GM12891 (cell line): ENCODE results near the gene RFX3.
A peak's percentile ranks its signal among the peaks of the same experiment; 100 is the strongest.

Experiments used
- DNase-seq: peaks from one replicate; pipeline ENCODE4 v3.0.0; 2011; ENCODE audit warnings: low spot score; ENCODE audit not compliant: insufficient read length
- FAIRE-seq: peaks from 2 replicates; lab custom pipeline; 2011; peaks lifted over from hg19 to GRCh38; lab: Jason Lieb, UNC
- PAX5 ChIP-seq: IDR thresholded peaks from 2 replicates; pipeline ENCODE4 v1.6.1; 2011; ENCODE audit warnings: low read length, moderate library complexity, mild to moderate bottlenecking; ENCODE audit not compliant: insufficient read depth, severe bottlenecking
- POLR2A ChIP-seq: IDR thresholded peaks from 2 replicates; pipeline ENCODE4 v1.6.1; 2011; ENCODE audit warnings: low read depth, low read length, control low read depth
- POLR2AphosphoS5 ChIP-seq: IDR thresholded peaks from 2 replicates; pipeline ENCODE4 v1.6.1; 2011; ENCODE audit warnings: low read depth, low read length, control low read depth
- POU2F2 ChIP-seq: IDR thresholded peaks from 2 replicates; pipeline ENCODE4 v1.6.1; 2011; ENCODE audit warnings: low read depth, mild to moderate bottlenecking, control low read depth, low read length, moderate library complexity
- SPI1 ChIP-seq: IDR thresholded peaks from 2 replicates; pipeline ENCODE4 v1.6.1; 2011; ENCODE audit warnings: low read depth, low read length, control low read depth
- TAF1 ChIP-seq: IDR thresholded peaks from 2 replicates; pipeline ENCODE4 v1.6.1; 2011; ENCODE audit warnings: low read depth, low read length, control low read depth

The RFX3 gene

DNA sequence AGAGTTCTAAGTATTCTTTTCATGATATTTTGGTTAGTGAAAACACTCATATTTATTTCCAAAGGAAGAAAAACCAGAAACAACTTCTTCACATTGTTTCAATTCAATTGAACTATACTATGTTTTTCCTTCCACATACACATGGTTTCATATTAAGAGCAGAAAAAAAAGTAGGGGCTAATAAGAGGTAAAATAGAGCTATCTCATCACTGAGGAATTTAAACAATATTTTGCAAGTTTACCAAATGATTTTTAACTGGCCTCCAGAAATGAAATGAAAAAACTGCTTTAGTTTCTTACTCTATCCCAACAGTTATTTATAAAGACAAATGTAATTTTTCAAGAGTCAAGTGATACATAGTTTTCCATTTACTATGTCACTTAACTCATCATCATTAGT lies 233.5 kb downstream of the RFX3 start:
- TF ChIP-seq TAF1 (no peak), SPI1 (no peak), PAX5 (no peak), POLR2AphosphoS5 (no peak), POLR2A (no peak), POU2F2 (no peak)
- no peak for FAIRE-seq
- DNase-seq = no peak

DNA sequence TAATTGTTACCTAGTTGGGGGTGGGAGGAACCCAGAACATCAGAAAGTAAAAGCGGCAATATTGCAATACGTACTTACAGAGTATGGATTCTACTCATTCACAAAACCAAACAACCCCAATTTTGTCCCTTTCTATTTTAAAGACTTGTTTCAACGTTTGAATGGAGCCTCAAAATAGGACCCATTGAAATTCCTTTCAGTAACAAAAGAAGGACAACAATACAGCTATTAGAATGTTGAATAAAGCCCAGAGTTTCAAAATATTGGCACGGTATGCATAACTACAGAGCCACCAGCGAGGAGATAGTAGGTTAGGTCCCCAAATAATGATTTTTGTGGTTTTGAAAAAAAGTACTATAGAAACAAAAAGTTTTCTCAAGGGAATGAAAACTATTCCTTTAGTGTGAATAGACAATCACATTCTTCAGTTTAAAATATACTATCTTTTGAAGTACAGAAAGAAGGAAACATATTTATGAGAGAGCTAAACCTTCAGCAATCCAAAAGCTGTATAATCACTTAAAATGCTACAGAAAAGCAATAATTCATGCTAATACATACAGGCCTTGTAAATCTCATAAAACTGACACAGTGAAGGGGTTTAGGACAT lies 235.5 kb downstream of the RFX3 start:
- no peak for FAIRE-seq
- TF ChIP-seq TAF1 (no peak), POLR2AphosphoS5 (no peak), SPI1 (no peak), PAX5 (no peak), POLR2A (no peak), POU2F2 (no peak)
- DNase-seq = no peak

DNA sequence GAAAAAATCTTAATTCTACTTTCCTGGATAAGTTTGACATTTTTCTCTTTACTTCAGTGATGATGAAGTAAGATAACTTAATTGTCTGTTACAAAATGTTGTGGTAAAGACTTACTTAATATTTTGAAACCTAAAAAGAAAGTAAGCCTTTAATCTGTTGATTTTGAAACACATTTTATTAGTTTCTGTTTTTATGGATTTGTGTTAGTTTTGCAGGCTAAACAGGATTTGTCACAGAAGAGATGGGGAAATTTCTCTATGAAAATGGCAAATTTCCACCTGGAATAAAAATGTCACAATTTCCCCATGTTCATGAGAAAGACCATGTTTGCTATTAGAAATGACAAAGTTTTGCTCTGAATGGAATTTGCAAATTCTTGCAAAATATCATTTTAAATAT lies 237.1 kb downstream of the RFX3 start:
- DNase-seq (no peak), FAIRE-seq (no peak)

DNA sequence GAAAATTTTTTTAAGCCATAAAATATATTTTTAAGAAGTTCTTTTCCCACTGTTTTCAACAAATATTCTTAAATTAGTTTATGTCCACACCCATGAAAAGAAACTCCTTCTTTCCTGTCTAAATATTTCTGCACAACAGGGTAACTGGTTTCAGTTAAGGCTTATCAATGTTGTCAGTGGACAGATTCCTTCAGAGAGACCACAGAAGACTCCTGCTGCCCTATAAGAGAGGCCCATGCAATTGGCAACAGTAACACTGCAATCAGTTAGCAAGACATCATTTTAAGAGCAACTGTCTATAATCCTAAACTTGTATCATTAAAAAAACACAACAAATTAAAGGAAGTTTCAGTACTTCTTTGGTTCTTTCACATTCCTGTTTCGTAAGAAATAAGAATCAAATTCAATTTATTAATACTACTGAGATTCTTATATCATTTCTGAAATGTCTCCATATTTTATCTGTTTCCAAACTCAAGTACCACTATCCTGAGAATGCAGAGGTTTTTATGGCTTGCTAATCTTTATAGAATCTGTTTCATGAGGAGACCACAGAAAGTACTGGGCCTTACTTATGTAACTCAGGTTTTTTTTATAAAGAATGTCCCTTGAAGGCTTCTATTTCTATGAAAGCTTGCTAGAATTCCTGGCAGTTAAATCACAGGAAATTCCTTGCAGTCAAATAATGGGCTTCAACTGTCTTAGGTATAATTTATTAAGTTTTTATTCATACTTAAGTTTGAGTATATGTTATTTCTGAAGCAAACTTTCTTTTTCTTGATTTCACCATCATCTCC lies 240.2 kb downstream of the RFX3 start:
- DNase-seq (no peak), FAIRE-seq (no peak)
- TF ChIP-seq SPI1 = no peak
- TF ChIP-seq PAX5 = no peak
- TF ChIP-seq POLR2A = no peak
- TF ChIP-seq TAF1 = no peak
- no peak for TF ChIP-seq POLR2AphosphoS5
- TF ChIP-seq POU2F2 = no peak

More for the DNA sequence above, 237.1 kb downstream of the RFX3 start:
- TF ChIP-seq POLR2A (no peak), POLR2AphosphoS5 (no peak), PAX5 (no peak), SPI1 (no peak), TAF1 (no peak), POU2F2 (no peak)

DNA sequence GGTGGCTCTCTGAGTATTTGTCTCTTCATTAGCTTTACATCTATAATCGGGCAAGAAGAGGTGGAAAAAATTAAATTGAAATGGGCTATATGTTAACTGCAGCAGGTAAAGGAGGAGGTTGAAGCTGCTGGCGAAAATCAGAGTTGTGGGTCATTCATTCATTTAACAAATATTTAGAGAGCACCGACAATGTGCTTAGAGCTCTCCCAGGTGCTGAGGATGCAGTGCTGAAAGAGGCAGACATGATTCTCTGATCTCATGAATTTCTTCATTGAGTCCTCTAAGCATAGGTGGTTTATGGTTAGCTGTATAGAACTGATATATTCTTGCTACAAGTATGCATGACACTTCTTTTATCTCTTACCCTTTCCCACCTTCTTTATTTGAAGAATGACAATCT lies 243.4 kb downstream of the RFX3 start:
- TF ChIP-seq PAX5 (no peak), POLR2AphosphoS5 (no peak), SPI1 (no peak), TAF1 (no peak), POLR2A (no peak), POU2F2 (no peak)
- no peak for FAIRE-seq
- DNase-seq = no peak

DNA sequence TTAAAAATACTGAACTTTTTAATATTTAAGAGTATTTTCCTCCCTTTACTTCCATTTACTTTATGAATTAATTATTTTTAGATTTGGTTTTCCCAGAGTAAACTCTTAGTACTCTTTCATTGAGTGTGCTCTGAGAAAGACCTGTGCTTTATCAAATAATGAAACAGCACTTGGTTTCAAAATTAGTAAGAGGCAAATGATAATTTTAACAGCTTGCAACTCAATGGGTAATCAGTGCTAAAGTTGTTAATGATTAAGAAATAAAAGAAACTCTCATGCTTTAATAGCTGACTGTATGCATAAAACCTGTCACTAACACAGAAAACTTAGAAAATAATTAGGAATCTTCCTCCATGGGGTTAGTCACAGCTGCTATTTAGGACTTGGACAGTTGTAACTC lies 244.4 kb downstream of the RFX3 start:
- no peak for DNase-seq
- TF ChIP-seq PAX5 (no peak), TAF1 (no peak)
- FAIRE-seq = no peak

DNA sequence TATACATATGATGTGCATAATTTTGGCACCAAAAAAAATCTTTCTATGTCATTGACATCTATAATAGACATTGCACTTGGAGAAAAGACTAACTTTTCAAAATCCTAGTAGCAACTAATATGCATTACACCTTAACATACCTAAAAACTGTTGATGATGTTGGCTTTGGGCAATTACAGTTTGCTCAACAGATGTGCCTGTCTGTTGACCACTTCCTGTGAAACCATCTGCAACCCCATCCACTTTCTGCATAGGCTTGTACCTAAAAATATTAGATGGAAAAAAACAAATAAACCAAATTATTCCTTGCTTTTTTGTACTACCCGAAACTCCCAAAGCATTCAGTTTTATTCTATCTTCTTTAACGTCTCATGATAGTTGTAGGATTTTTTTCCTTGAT lies 248.6 kb downstream of the RFX3 start:
- TF ChIP-seq SPI1 = no peak
- TF ChIP-seq POU2F2 = no peak
- TF ChIP-seq TAF1 = no peak
- no peak for TF ChIP-seq PAX5
- no peak for TF ChIP-seq POLR2AphosphoS5
- no peak for TF ChIP-seq POLR2A
- DNase-seq = no peak
- FAIRE-seq = peak; percentile 77

DNA sequence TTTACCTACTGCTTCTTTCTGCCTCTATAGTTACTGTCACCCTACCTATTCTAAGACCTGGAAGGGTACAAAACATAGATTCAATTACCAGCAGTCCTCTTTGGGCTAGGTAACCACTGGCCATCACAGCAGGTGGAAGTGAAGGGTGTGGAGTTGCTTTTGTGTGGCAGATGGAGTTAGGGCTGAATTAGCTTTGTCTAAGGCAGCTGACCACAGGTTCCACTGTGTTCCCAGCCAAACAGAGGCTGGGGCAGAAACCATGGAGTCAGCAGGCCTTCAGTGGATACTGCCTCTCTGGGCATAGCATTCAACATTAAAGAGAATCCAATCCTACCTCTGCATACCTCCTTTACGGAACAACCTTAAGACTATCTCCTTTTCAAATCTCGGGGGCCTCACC lies 254.2 kb downstream of the RFX3 start:
- FAIRE-seq = no peak
- no peak for TF ChIP-seq POLR2A
- no peak for TF ChIP-seq POLR2AphosphoS5
- no peak for TF ChIP-seq POU2F2
- TF ChIP-seq PAX5 = no peak
- no peak for TF ChIP-seq SPI1
- TF ChIP-seq TAF1 = no peak
- DNase-seq = no peak

DNA sequence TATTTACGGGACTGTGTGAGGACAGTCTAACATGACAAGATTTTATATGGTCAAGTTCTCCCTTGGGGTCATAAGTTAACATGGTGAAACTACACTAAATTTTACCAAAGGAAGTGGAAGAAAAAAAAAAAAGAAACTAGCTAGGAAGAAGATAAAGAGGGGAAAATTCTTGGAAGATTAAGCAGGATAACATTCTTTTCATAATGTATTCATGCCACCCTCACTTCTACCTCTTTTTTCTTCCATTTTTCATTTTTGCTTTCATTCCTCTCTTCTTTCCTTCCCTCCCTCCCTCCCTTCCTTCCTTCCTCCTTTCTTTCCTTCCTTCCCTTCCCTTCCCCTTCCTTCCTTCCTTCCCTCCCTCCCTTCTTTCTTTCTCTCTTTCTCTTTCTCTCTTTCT lies 254.6 kb downstream of the RFX3 start:
- FAIRE-seq (no peak), DNase-seq (no peak)
- TF ChIP-seq TAF1 (no peak), PAX5 (no peak), POLR2AphosphoS5 (no peak)

DNA sequence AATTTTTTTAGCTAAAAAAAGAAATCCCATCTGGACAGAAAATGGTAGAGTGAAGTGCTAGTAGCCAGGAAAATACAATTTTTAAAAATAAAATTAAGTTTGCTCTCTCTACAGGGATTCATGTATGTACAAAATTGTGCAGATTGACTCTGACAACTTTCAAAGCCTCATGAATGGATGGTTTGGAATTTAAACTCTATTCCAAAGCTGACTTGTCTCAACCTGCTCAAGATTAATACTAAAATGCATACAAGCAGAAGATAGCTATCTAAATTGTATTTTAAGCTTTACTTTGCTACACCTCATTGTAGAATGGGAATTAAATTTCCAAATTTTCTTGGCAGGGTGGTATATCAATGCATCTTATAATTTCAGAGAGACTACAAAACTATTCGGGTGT lies 257.6 kb downstream of the RFX3 start:
- DNase-seq = no peak
- FAIRE-seq = no peak
- no peak for TF ChIP-seq POU2F2
- no peak for TF ChIP-seq POLR2AphosphoS5
- TF ChIP-seq TAF1 = no peak
- TF ChIP-seq PAX5 = no peak
- no peak for TF ChIP-seq POLR2A
- TF ChIP-seq SPI1 = no peak
